Liver (tissue), 9 donors: ENCODE data around the gene HECTD1. TPM values are rescaled to one million over a fixed set of nuclear protein-coding genes. Genes with fewer than 3 reads are reported as not detected.
A peak's percentile ranks its signal among the peaks of the same experiment; 100 is the strongest.
"Not testable (repeated sequence)": the region's sequence is repeated elsewhere in the genome, so short reads cannot be mapped to it uniquely, and the experiment has no call there.

ENCODE experiments used
- DNase-seq: peaks from one replicate; pipeline ENCODE4 v3.0.0-alpha.2; 2017; ENCODE audit warnings: low spot score
- H3K27ac ChIP-seq, 2 donors: one replicate each; pipeline ENCODE4 v1.7.0; 2013; ENCODE audit warnings: inconsistent platforms in 2 of 2, low read length in 2 of 2, control low read depth in 1 of 2, low read depth in 1 of 2, mild to moderate bottlenecking in 1 of 2
- H3K27me3 ChIP-seq, 4 donors: one replicate each; pipeline versions ENCODE4 v1.6.1 to v1.7.0; 2013; ENCODE audit warnings: low read length in 3 of 4, inconsistent platforms in 1 of 4, mild to moderate bottlenecking in 1 of 4, moderate library complexity in 1 of 4; ENCODE audit not compliant: control insufficient read depth in 4 of 4, insufficient read depth in 4 of 4
- H3K36me3 ChIP-seq, 4 donors: one replicate each; pipeline versions ENCODE4 v1.6.1 to v1.7.0; 2013; ENCODE audit warnings: low read length in 3 of 4, mild to moderate bottlenecking in 3 of 4, low read depth in 1 of 4, moderate library complexity in 1 of 4; ENCODE audit not compliant: control insufficient read depth in 4 of 4, insufficient read depth in 3 of 4
- H3K4me1 ChIP-seq, 4 donors: one replicate each; pipeline versions ENCODE4 v1.6.1 to v1.7.0; 2013; ENCODE audit warnings: low read length in 3 of 4, mild to moderate bottlenecking in 3 of 4, moderate library complexity in 1 of 4; ENCODE audit not compliant: control insufficient read depth in 4 of 4, insufficient read depth in 4 of 4
- H3K4me3 ChIP-seq, 3 donors: one replicate each; pipeline versions ENCODE4 v1.6.1 to v1.7.0; 2013; ENCODE audit warnings: low read length in 3 of 3, control low read depth in 1 of 3, low read depth in 1 of 3, mild to moderate bottlenecking in 1 of 3
- H3K9ac ChIP-seq, 2 donors: one replicate each; pipeline ENCODE4 v1.7.0; 2013; ENCODE audit warnings: low read length in 2 of 2, mild to moderate bottlenecking in 2 of 2, moderate library complexity in 2 of 2, control low read depth in 1 of 2, low read depth in 1 of 2
- H3K9me3 ChIP-seq, 4 donors: one replicate each; pipeline versions ENCODE4 v1.6.1 to v1.7.0; 2013; ENCODE audit warnings: low read length in 3 of 4; ENCODE audit not compliant: control insufficient read depth in 4 of 4
- EGR1 ChIP-seq, 2 donors: IDR thresholded peaks; 2 replicates each; pipeline ENCODE4 v1.6.1; 2016 to 2018; ENCODE audit warnings: antibody characterized with exemption in 2 of 2, low read depth in 2 of 2
- FOXA1 ChIP-seq: IDR thresholded peaks from 2 replicates; pipeline ENCODE4 v1.6.1; 2016; ENCODE audit warnings: antibody characterized with exemption
- FOXA2 ChIP-seq: IDR thresholded peaks from 2 replicates; pipeline ENCODE4 v1.6.1; 2016; ENCODE audit warnings: antibody characterized with exemption
- GABPA ChIP-seq, 2 donors: IDR thresholded peaks in 1 of 2; conservative IDR thresholded peaks in 1 of 2; 2 replicates each; pipeline ENCODE4 v1.6.1; 2016; ENCODE audit warnings: antibody characterized with exemption in 2 of 2, mild to moderate bottlenecking in 1 of 2, moderate library complexity in 1 of 2
- HNF4A ChIP-seq, 2 donors: conservative IDR thresholded peaks; 2 replicates each; pipeline ENCODE4 v1.6.1; 2016; ENCODE audit warnings: antibody characterized with exemption in 2 of 2, mild to moderate bottlenecking in 2 of 2
- HNF4G ChIP-seq: IDR thresholded peaks from 2 replicates; pipeline ENCODE4 v1.6.1; 2016; ENCODE audit warnings: antibody characterized with exemption
- JUND ChIP-seq, 2 donors: IDR thresholded peaks; 2 replicates each; pipeline ENCODE4 v1.6.1; 2016; ENCODE audit warnings: antibody characterized with exemption in 2 of 2
- NR2F2 ChIP-seq: IDR thresholded peaks from 2 replicates; pipeline ENCODE4 v1.6.1; 2016; ENCODE audit warnings: antibody characterized with exemption
- SP1 ChIP-seq: IDR thresholded peaks from 2 replicates; pipeline ENCODE4 v1.6.1; 2018; ENCODE audit warnings: antibody characterized with exemption, mild to moderate bottlenecking
- TAF1 ChIP-seq: conservative IDR thresholded peaks from 2 replicates; pipeline ENCODE4 v1.6.1; 2016; ENCODE audit warnings: antibody characterized with exemption, mild to moderate bottlenecking
- YY1 ChIP-seq: IDR thresholded peaks from 2 replicates; pipeline ENCODE4 v1.6.1; 2016; ENCODE audit warnings: antibody characterized with exemption, mild to moderate bottlenecking
- WGBS: extraction: QIAGEN DNeasy Blood & Tissue Kit; methylation state at CpG from one replicate; pipeline ENCODE4 v1.1.7; 2013; 5-methylcytosine and 5-hydroxymethylcytosine counted together
- polyA plus RNA-seq, 2 donors: library from polyadenylated mRNA; stranded (reverse) in 1 of 2; unstranded in 1 of 2; fragments of 200-250 nt in 1 of 2; fragments of >200 nt in 1 of 2; fragmentation: Nextera tagmentation in 1 of 2; extraction: Ambion mirVana in 1 of 2; gene quantifications; one replicate each; pipeline versions ENCODE4 v1.2.1 to v1.2.3, GENCODE V29; 2013 to 2015
- total RNA-seq, 2 donors: library from RNA; depleted of rRNA; stranded (reverse); fragments of >200 nt; gene quantifications; one replicate each; pipeline ENCODE4 v1.2.3, GENCODE V29; 2014
- TF ChIP-seq, protein P1 (sequence below): IDR thresholded peaks from 2 replicates; pipeline ENCODE4 v1.6.1; 2016; ENCODE audit warnings: antibody characterized with exemption
- TF ChIP-seq, protein P2 (sequence below): IDR thresholded peaks from 2 replicates; pipeline ENCODE4 v1.6.1; 2016; ENCODE audit warnings: antibody characterized with exemption
- TF ChIP-seq, protein P3 (sequence below): IDR thresholded peaks from 2 replicates; pipeline ENCODE4 v1.6.1; 2016; ENCODE audit warnings: antibody characterized with exemption, mild to moderate bottlenecking
- TF ChIP-seq, protein P4 (sequence below): IDR thresholded peaks from 2 replicates; pipeline ENCODE4 v1.6.1; 2016; ENCODE audit warnings: antibody characterized with exemption
- donor health status: healthy.
- donor health status: healthy.
- donor health status: healthy.
- donor health status: healthy.
- donor health status: healthy.

The HECTD1 gene
- total and polyA plus RNA-seq, 4 donors, result 46.8 to 256 (median 118) TPM

DNA sequence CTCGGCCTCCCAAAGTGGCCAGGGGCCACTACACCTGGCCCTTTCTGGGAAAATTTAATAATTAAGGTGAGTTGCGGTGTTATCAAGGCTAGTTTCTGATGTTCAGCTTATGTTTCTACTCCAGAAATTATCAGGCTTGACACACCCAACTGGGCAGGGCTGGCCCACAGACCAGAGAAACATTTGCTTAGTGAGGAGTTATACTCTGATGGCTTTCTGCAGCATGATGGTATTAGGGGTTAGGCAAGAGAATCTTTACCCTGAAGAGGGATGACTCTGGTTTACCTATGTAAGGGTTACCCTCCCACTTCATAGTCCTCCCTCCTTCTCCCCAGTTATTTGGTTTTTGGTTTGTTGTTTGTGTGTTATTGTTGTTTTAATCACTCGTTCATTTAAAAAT lies 24.5 kb upstream of the HECTD1 start:
- Histone ChIP-seq H3K27me3 (no peaks in the 10 kb centered on the region), H3K9me3 (no peaks in the 10 kb centered on the region), H3K36me3 (no peaks in the 10 kb centered on the region), H3K9ac (no peak overlapping the region), H3K27ac (no peak overlapping the region), H3K4me3 (no peak overlapping the region), H3K4me1 (peaks cover 5 to 19% (median 10%) of the 10 kb centered on the region in 4 donors)
- WGBS, result 75% methylated on average over 3 of the region's 3 CpGs
- TF ChIP-seq HNF4A (conservative IDR thresholded peaks at IDR 0.05), result no peak
- TF ChIP-seq, protein P1, sequence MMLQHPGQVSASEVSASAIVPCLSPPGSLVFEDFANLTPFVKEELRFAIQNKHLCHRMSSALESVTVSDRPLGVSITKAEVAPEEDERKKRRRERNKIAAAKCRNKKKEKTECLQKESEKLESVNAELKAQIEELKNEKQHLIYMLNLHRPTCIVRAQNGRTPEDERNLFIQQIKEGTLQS, result no peak
- TF ChIP-seq NR2F2, result no peak
- TF ChIP-seq, protein P2, sequence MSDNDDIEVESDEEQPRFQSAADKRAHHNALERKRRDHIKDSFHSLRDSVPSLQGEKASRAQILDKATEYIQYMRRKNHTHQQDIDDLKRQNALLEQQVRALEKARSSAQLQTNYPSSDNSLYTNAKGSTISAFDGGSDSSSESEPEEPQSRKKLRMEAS, result no peak
- no peak for TF ChIP-seq FOXA1
- no peak for TF ChIP-seq SP1
- no peak for TF ChIP-seq EGR1 (IDR thresholded peaks at IDR 0.05; ENCODE audit: low read depth in 2 of 2)
- no peak for TF ChIP-seq YY1
- no peak for DNase-seq

DNA sequence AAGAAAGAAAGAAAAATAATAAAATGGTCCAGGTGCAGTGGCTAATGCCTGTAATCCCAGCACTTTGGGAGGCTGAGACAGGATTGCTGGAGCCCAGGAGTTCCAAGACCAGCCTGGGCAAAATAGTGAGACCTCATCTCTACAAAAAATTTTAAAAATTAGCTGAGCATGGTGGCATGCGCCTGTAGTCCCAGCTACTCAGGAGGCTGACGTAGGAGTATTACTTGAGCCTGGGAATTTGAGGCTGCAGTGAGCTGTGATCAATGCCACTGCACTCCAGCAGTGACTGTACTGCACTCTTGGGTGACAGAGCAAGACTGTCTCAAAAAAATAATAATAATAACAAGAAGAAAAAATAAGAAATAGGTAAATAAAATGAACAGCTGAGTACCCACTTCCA lies 23.7 kb upstream of the HECTD1 start:
- not testable (repeated sequence) for H3K27ac ChIP-seq, H3K9me3 ChIP-seq, DNase-seq, H3K9ac ChIP-seq, H3K27me3 ChIP-seq, H3K4me3 ChIP-seq, H3K36me3 ChIP-seq
- H3K4me1 ChIP-seq, result peaks cover 5 to 19% (median 10%) of the 10 kb centered on the region in 4 donors
- WGBS, result 94% methylated on average over 2 of the region's 2 CpGs

DNA sequence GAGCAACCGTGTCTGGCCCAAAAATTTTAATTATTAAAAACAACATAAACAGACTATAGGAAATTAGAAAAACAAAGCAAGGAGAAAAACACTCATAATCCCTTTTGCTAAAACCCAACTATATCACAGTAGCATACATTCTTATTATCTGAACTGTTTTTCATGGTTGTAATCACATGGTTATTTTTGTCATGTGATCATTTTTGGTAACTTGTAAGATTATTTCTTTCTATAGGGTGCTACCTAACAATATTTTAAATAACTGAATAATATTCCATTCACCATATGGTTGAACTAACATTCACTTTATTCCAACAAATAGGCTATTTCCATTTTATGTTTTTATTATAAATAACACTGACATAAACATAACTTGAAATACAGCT lies 23.0 kb upstream of the HECTD1 start:
- H3K27ac ChIP-seq, result peak overlapping the region; percentile 60 to 90
- peaks cover 5 to 19% (median 10%) of the 10 kb centered on the region in 4 donors for H3K4me1 ChIP-seq
- H3K36me3 ChIP-seq, result no peaks in the 10 kb centered on the region
- DNase-seq, result no peak
- TF ChIP-seq NR2F2, result no peak
- no peak for TF ChIP-seq TAF1
- no peak for TF ChIP-seq SP1
- WGBS, result 41% methylated on average over 1 of the region's 1 CpG
- H3K9ac ChIP-seq, result no peak overlapping the region
- no peak overlapping the region for H3K4me3 ChIP-seq
- no peaks in the 10 kb centered on the region for H3K9me3 ChIP-seq
- H3K27me3 ChIP-seq, result no peaks in the 10 kb centered on the region

DNA sequence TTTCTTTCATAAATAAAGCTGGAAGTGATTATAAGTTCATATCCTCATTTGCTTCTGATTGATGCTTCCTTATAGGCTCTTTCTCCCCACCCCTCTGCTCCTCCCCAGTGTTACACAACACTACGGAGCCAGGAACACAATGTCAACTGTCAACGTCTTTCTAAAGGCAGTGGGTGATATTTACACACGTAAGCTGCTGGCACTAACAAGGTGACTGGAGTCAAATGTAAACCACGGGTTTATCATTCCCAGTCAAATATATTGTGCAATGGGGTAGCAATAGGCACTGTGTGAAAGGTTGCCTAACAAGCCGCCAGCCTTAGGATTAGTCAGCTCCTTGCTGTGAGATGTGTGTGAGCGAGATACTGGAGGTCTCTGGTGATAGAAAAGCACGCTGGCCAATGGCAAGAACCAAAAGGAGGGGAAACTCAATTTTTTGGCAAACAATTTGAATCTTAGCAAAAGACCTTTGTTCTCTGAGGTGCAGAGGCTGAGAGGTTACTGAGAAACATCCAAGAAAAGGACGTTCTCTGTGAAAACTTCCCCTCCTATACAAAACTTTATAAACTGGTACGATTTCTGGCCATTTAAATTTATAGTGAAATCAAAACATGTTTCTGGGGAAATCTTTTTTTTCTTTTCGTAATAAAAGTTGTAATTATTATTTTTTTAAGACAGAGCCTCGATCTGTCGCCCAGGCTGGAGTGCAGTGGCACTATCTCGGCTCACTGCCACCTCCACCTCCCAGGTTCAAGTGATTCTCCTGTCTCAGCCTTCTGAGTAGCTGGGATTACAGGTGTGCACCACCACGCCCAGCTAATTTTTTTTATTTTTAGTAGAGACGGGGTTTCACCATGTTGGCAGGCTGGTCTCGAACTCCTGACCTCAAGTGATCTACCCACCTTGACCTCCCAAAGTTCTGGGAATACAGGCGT lies 22.3 kb upstream of the HECTD1 start:
- peak; percentile 49 for DNase-seq
- WGBS, result 22% methylated on average over 17 of the region's 17 CpGs
- no peak overlapping the region for H3K4me3 ChIP-seq
- TF ChIP-seq GABPA (IDR thresholded peaks at IDR 0.05 in 1 of 2, conservative IDR thresholded peaks at IDR 0.05 in 1 of 2), result peak in 1 of 2 donors; percentile 66
- TF ChIP-seq SP1, result peak; percentile 100
- peak; percentile 92 to 96 for TF ChIP-seq HNF4A (conservative IDR thresholded peaks at IDR 0.05)
- TF ChIP-seq TAF1, result peak; percentile 61
- TF ChIP-seq, protein P2, result peak; percentile 94
- TF ChIP-seq, protein P3, sequence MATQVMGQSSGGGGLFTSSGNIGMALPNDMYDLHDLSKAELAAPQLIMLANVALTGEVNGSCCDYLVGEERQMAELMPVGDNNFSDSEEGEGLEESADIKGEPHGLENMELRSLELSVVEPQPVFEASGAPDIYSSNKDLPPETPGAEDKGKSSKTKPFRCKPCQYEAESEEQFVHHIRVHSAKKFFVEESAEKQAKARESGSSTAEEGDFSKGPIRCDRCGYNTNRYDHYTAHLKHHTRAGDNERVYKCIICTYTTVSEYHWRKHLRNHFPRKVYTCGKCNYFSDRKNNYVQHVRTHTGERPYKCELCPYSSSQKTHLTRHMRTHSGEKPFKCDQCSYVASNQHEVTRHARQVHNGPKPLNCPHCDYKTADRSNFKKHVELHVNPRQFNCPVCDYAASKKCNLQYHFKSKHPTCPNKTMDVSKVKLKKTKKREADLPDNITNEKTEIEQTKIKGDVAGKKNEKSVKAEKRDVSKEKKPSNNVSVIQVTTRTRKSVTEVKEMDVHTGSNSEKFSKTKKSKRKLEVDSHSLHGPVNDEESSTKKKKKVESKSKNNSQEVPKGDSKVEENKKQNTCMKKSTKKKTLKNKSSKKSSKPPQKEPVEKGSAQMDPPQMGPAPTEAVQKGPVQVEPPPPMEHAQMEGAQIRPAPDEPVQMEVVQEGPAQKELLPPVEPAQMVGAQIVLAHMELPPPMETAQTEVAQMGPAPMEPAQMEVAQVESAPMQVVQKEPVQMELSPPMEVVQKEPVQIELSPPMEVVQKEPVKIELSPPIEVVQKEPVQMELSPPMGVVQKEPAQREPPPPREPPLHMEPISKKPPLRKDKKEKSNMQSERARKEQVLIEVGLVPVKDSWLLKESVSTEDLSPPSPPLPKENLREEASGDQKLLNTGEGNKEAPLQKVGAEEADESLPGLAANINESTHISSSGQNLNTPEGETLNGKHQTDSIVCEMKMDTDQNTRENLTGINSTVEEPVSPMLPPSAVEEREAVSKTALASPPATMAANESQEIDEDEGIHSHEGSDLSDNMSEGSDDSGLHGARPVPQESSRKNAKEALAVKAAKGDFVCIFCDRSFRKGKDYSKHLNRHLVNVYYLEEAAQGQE, result peak; percentile 89
- TF ChIP-seq FOXA2, result peak; percentile 100
- peak; percentile 83 for TF ChIP-seq NR2F2
- peak; percentile 96 to 97 for TF ChIP-seq JUND (IDR thresholded peaks at IDR 0.05)
- peak; percentile 85 for TF ChIP-seq HNF4G
- TF ChIP-seq, protein P4, sequence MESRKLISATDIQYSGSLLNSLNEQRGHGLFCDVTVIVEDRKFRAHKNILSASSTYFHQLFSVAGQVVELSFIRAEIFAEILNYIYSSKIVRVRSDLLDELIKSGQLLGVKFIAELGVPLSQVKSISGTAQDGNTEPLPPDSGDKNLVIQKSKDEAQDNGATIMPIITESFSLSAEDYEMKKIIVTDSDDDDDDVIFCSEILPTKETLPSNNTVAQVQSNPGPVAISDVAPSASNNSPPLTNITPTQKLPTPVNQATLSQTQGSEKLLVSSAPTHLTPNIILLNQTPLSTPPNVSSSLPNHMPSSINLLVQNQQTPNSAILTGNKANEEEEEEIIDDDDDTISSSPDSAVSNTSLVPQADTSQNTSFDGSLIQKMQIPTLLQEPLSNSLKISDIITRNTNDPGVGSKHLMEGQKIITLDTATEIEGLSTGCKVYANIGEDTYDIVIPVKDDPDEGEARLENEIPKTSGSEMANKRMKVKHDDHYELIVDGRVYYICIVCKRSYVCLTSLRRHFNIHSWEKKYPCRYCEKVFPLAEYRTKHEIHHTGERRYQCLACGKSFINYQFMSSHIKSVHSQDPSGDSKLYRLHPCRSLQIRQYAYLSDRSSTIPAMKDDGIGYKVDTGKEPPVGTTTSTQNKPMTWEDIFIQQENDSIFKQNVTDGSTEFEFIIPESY, result peak; percentile 94

More for the DNA sequence above, 22.3 kb upstream of the HECTD1 start:
- peak overlapping the region; percentile 60 to 90 for H3K27ac ChIP-seq
- no peaks in the 10 kb centered on the region for H3K9me3 ChIP-seq
- no peaks in the 10 kb centered on the region for H3K36me3 ChIP-seq
- peak overlapping the region in 1 of 2 donors; percentile 66 for H3K9ac ChIP-seq
- peaks cover 5 to 19% (median 10%) of the 10 kb centered on the region in 4 donors for H3K4me1 ChIP-seq
- no peaks in the 10 kb centered on the region for H3K27me3 ChIP-seq
